ENCODE results near the gene SLC17A2.

The SLC17A2 gene, protein sequence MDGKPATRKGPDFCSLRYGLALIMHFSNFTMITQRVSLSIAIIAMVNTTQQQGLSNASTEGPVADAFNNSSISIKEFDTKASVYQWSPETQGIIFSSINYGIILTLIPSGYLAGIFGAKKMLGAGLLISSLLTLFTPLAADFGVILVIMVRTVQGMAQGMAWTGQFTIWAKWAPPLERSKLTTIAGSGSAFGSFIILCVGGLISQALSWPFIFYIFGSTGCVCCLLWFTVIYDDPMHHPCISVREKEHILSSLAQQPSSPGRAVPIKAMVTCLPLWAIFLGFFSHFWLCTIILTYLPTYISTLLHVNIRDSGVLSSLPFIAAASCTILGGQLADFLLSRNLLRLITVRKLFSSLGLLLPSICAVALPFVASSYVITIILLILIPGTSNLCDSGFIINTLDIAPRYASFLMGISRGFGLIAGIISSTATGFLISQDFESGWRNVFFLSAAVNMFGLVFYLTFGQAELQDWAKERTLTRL

DNA sequence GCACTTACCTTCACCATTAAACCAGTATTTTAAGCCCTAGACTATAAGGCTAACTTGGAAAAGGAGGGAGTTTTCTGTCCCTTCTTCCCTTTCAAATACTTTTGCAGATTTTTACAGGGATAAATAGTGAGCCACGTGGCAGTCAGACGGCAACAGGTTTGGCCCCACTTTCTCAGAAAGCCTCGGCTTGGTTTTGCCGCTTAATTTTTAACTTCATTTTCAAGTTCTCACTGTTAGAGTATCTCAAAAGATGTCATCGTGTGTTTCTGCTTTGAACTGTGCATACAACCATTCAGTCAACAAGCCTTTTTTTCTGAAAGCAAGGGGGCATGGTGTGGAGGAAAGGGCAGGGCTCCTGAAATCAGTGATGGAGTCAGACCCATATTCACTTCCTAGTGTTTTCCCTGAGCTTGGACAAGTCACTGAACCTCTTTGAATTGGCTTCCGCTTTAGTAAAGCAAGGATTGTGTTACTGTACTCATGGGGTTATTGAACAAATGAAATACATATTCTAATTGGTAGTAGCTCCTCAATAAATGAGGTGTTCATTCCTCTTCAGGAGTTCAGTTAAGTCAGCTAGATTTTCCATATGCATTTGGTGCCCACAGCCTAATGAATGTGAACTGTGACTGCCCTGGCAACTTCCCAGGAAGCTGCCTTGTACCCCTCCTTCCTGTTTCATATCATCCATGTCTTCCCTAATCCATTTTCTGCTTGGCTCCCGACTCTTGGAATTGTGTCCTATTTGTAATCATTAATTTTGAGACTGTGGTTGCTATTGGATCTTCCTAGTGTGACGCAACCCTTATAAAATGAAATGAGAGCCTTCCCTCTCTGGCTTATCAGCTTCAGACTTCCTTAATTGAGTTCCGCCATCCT lies at the start of gene SLC17A2:
Gene SLC17A2, minus strand, starts transcription at position 160 of the 879 bp plus-strand sequence. CDS start 4,895 bp downstream, outside the sequence.
- no peak for DNase-seq (ENCODE audit: low read depth)

DNA sequence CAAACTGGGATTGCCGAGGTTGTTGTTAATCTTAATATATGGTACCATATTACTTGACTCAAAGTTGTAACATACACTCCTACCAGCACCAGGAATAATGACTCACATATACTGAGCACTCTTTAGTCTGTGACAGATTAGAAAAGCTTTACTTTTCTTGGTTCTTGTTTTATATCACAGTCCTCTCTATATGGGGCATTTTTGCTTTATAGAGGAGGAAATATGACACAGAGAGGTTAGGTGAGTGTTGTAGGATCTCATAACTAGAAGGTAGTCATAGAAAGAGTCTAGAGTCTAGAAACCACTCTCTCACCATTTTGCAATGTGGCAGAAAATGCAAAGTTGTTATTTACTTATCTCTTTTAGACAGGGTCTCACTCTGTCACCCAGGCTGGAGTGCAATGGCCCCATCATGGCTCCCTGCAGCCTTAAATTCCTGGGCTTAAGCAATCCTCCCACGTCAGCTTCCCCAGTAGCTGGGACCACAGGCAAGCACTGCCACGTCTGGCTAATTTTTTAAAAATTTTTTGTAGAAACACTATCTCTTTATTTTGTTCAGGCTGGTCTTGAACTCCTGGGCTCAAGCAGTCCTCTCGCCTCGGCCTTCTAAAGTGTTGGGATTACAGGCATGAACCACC lies 45.6 kb upstream of the SLC17A2 start:
- DNase-seq (ENCODE audit: low read depth), result no peak

DNA sequence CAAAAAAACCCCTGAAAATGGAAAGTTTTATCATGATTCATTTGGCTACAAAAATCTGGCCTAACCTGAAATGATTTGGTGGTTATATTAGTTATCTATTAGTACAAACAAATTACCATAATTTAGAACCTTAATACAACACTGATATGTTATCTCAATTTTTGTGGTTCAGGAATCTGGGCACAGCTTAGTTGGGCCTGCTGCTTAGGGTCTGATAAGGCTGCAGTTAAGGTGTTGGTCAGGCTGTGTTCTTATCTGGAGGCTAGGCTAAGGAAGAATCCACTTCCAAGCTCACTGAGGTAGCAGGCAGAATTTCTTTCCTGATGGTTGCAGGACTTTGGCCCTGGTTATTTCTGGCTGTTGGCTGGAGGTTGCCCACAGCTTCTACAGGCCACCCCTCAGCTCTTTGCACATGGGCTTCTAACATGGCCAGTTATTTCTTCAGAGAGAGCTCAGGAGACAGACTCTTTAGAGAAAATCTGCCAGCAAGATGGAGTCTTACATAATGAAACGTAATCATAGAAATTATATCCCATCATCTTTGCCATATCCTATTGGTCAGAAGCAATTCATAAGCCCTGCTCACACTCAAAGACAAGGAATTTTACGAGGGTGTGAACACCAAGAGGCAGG lies 43.5 kb upstream of the SLC17A2 start:
- no peak for DNase-seq (ENCODE audit: low read depth)

DNA sequence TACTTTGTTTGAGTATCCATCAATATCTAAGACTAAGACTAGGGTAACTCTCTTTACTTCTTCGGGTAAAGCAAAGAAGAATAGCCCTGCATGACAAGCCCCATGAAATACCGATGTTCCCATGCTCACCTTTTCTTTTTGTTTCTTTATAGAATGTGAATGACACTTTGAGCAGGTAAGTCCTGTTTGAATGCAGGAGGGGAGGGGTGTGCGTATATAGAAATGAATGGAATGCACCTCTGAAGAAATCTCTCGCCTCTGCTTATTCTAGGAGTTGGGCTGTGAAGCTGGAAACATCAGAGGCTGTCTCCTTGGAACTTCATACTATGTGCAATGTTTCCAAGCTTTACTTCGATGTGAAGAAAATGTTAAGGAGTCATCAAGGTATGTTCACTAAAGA lies 42.4 kb upstream of the SLC17A2 start:
- no peak for DNase-seq (ENCODE audit: low read depth)

DNA sequence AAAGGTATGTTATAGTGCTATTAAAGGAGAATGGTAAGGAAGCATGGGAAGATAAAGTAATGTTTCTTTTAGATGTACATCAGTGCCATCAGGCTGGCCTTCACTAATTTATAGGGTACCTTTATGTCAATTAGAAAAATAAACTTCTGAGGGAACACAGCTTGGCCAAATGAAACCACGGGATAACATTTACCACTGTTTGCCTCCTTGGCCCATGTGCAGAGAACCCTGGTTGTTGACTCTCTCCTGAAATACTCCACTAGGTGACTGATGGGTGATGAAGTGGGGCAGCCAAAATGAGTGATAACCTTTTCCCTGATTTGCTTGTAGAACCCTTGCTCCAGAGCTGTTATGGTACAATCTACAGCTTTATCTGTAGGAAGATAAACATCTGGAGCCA lies 41.6 kb upstream of the SLC17A2 start:
- no peak for DNase-seq (ENCODE audit: low read depth)

DNA sequence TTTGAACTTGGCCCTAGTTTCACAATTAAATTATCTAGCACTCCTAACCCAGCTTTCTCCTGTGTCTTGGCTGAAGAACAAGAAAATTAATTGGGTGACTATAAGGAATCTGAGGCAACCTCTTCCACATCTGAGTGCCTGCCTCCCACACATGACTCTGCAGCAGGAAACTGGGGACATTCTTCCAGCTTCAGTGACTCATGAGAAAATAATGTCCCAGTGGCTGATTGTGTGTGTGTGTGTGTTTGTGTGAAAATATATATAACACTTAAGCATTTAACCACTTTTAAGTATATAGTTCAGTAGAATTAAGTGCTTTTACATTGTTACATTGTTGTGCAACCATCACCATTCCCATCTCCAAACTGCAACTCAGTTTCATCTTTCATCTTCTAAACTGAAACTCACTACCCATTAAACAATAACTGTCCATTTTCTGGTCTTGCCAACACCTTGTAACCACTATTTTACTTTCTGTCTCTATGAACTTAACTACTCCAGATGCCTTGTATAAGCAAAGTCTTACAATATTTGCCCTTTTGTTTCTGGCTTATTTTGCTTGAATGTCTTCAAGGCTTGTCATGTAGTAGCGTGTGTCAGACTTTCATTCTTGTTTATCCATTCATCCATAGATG lies 40.8 kb upstream of the SLC17A2 start:
- peak; percentile 93 for DNase-seq (ENCODE audit: low read depth)

DNA sequence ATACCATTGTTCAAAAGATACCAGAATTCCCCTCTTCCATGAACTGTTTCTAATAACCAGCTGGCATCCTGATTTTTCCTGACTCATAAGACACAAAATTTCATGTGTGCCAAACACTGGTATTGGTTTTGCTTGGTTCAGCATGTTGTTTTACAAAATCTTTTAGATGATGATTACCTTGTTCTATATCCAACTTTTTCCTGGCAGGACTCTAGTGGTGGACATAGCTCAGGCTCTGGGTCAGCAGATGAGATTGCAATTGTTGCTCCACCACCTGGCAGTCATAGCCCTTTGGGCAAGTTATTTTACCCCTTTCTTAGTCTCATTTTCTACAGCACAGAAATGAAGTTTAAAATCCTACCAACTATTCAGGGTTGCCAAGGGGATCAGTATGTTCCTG lies 38.3 kb upstream of the SLC17A2 start:
- DNase-seq (ENCODE audit: low read depth), result peak; percentile 34

DNA sequence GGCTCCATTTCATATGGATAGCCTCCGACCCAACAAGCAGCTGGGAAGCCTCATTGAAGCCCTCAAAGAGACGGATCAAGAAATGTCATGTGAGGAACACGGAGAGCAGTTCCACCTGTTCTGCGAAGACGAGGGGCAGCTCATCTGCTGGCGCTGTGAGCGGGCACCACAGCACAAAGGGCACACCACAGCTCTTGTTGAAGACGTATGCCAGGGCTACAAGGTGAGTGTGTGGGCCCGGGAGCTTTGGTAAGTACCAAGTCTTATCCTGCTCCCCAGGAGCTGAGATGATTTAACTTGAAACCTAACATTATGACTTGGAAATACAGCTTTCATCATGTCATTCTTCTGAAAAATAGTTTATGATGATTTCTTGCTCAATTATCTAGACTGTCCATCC lies 36.2 kb upstream of the SLC17A2 start:
- no peak for DNase-seq (ENCODE audit: low read depth)

DNA sequence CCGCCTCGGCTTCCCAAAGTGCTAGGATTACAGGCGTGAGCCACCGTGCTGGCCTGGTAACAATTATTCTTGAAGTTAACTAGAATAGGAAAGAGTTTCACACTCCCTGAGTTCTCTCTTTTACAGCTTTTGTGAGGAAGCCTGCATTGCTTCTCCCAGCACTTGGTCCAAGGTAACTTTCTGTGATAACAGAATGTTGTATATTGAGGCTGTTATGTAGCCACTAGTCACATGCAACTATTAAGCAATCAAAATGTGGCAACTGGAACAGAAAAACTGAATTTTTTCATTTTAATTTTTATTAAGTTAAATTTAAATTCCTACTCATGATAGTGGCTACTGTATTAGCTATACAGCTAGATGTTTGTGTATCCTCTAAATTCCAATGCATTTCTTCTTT lies 34.6 kb upstream of the SLC17A2 start:
- no peak for DNase-seq (ENCODE audit: low read depth)

DNA sequence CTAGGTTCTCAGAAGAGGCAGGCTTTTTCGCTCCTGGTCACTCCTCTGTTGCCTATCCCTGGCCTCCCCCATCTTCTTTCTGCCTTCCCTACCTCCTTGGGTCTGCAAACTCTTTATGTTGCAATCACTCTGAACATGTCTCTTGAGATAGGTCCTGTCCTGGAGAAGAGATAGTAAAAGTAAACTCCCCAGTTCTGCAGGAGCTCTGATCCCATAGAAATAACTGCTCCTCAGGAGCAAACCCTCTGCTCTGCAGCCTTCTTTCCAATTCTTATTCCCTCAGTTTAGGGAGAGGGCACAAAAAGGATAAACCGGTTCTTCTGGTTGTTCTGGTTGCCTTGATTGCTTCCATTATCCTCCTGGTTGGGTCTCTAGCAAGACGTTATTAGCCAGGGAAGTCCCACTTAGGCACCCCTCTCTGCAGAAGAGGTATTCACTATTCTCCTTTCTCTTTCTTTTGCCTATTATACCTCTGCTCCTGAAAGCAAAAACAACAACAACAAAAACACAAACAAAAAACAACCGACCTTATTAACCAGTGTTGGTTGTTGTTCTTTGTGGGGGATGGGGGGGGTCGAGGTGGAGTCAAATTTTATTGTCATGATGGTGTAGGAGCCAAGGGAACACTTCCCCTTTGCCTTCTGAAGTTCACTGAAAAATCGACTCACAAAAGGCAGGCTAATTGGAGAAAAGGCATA lies 33.1 kb upstream of the SLC17A2 start:
- peak; percentile 45 for DNase-seq (ENCODE audit: low read depth)

DNA sequence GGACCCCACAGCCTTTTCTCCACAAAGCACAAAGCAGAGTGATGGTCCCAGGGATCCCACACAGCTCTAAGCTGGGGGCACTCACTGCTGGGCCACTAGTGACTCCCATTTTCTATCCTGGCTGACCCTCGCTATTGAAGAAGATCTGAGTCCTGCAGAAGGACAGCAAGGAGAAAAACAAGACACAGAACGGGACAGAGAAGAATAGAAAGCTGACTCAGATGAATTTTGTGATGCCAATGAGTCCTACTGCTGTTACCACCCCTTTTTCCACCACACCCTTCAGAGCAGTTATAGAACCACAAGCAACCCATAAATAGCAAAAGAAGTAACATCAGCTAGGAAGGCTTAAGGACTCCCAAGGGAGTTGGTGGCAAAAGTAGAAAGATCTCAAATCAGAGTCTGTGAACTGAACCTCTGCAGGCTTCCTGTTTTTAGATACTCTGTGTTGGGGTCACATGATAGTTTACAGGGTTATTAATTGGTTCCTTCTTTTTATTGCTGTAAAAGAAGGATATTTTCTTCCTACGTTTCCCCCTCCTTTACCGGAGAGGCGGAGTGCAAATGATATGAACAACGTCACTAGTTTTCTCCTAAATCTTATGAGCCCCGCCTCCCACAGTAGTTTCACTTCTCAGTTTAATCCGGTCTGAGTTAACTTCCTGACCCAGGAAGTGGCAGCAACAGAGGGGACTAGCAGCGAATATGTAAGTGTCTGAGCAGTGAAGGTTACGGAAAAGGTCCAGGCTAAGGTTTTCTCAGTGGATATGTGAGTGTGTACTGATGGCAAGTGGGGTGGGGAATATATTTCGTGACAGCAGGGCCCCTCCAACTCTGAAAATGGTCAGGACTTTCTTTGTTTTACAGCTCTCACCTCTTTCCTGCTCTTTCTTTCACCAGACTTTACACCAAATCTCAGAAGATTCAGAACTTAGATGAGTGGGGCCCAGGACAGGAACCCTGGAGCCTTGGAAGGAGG lies 31.9 kb upstream of the SLC17A2 start, which contains the start of gene TRIM38:
Gene TRIM38, plus strand, starts transcription at position 654 of the 979 bp plus-strand sequence. CDS start 3,721 bp downstream, outside the sequence.
- peak; percentile 96 for DNase-seq (ENCODE audit: low read depth)

DNA sequence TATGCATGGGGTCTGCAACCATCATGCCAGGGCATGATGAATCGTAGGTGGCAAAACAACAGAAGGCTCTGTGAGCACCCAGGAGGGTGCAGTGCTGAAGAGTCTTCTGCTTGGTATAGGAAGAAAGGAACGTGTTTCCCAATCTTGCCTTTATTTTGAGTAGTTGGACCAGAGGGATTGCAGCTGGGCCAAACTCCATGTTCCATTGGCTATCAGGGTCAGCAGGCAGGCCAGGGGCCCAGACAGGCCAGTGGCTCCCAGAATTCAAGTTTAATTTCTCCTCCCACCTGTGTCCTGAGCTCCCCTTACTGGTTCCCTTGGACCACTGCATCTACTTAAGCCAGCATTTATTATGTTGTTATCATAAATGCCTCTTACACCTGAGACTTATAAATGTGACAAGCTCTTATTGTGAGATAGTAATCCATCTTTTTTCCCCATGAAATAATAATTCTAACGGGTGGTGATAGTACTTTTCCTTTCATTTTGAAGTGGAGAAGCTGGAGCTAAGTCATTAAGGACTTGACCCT lies 31.2 kb upstream of the SLC17A2 start:
- DNase-seq (ENCODE audit: low read depth), result no peak

DNA sequence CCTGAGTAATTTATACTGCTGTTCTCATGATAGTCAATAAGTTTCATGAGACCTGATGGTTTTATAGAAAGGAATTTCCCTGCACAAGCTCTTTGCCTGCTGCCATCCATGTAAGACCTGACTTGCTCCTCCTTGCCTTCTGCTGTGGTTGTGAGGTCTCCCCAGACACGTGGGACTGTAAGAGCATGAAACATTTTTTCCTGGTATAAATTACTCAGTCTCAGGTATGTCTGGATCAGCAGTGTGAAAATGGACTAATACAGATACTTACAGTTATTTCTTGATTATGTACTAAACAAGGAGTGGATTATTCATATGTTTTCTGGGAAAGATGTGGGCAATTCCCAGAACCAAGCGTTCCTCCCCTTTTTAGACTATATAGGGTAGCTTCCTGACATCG lies 30.2 kb upstream of the SLC17A2 start:
- no peak for DNase-seq (ENCODE audit: low read depth)

DNA sequence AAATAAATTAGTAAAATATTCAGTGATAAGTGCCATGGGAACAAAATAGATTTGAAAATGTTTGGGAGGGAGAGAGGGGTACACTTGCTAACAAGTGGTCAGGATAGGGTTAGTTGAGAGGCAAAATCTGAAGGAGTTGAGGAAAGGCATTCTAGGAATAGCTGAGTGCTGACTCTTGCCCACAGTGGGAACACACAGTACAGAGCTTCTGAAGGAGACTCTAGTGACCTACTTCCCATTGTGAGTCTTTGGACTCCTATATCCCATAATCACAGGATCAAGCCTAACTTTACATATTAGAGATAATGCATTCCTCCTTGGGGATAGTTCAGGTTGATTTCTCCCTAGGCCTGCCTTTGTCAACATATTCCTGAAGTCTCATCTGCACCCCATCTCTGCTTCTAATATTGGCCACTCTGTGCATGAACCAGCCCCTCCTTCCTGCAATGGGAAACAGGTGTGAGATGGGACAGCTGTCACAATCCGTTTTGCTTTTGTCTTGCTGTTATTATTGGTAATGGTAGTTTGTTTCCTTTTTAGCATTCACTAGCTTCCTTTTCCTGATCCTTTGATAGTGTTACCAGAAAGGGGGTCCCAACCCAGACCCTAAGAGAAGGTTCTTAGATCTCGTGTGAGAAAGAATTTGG lies 29.5 kb upstream of the SLC17A2 start:
- peak; percentile 72 for DNase-seq (ENCODE audit: low read depth)

DNA sequence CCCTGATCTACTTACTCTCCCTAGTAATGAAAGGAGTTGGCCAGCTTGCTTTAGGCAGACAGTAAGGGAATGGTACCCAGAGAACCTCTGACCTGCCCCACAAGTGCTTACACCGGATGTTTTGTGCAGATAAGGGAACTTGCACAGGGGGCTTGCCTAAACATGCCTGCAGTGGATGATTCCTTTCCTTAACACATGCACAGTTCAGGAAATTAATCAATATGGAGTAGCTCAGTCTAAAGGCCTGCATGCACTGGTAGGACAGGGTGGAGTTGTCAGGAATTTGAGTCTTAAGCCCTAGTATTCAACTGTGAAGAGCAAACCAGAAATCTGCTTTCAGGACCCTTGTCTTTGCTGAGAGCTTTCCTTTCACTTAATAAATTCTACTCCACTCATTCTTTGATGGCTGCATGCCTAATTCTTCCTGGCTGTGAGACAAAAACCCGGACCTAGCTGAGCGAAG lies 28.2 kb upstream of the SLC17A2 start:
- DNase-seq (ENCODE audit: low read depth), result no peak

DNA sequence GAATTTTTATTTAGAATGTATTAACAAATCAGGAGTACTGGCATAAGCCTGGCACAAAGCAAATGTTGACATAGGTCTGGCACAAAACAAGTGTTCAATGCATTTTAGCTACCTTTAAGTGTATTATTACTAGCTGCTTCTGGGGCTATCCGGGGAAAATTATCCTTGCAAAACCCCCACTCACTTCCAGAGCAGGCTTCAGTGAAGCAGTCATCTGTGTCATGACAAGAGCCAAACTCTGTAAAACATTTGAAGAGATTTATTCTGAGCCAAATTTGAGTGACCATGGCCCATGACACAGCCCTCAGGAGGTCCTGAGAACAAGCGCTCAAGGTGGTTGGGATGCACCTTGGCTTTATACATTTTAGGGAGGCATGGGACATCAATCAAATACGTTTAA lies 25.7 kb upstream of the SLC17A2 start:
- no peak for DNase-seq (ENCODE audit: low read depth)

DNA sequence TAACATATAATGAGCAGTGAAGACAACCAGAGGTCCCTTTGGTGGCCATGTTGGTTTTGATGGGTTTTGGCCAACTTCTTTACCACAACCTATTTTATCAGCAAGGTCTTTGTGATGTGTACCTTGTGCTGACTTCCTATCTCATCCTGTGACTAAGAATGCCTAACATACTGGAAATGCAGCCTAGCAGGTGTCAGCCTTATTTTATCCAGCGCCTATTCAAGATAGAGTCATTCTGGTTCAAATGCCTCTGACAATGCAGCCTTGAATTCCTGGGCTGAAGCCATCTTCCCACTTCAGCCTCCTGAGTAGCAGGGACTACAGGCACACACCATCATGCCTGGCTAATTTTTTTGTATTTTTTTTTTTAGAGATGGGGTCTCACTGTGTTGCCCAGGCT lies 24.3 kb upstream of the SLC17A2 start:
- DNase-seq (ENCODE audit: low read depth), result no peak

DNA sequence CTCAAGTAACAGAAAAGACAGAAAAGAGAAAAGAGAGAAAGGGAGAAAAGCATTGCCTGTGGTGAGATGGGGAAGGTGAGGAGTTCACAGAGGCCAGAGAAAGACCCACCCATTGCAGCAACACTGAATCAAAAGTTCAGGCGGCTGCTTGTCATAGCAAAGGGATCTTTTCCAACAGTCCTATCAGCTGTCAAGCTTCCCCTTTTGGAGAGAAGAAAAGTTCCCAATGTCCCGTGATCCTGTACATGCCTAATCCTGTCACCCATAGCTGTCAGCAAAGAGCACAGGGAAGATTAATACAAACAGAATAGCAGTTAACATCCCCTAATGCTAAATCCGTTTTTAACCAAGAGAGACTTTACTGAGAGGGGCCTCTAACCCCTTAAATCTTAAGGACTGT lies 23.2 kb upstream of the SLC17A2 start:
- no peak for DNase-seq (ENCODE audit: low read depth)

DNA sequence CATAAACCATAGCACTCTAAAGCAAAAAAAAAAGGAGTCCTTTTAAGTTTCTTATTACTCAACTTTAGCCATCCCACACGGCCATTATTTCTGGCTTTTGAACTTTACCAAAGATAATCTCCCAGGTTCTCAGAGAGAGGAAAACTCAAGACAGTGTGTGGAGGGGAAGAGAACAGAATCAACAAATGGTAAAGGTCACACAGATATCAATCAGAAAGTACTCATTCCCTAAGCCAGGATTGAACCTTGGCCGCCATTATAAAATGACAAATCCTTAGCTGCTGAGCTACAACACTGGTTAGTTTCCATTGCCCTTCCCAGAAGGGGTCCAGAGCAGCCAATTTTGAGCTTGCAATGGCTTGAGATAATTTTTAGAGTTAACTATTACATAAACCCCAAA lies 22.0 kb upstream of the SLC17A2 start:
- no peak for DNase-seq (ENCODE audit: low read depth)

Data from iris pigment epithelial cell (primary cell).